HG03280 (cell line): ENCODE results near the gene LSM8.
"Not testable (repeated sequence)": the region's sequence is repeated elsewhere in the genome, so short reads cannot be mapped to it uniquely, and the experiment has no call there.

Source experiments
- ATAC-seq: cut with Tn5 transposase; IDR thresholded peaks from one replicate; pipeline ENCODE4 v1.9.1; 2021; ENCODE audit warnings: mild to moderate bottlenecking, moderate library complexity; ENCODE audit not compliant: unreplicated experiment

LSM8 gene

GRCh38 chr7:118202061-118202460 lies 18.1 kb downstream of the LSM8 start:
- ATAC-seq = no peak

GRCh38 chr7:118214051-118214832 lies 30.3 kb downstream of the LSM8 start:
- ATAC-seq = peak; percentile 93

- ATAC-seq = no peak
These were observed 30.8 kb downstream of the LSM8 start for GRCh38 chr7:118214833-118215182.

- ATAC-seq = no peak
These were observed 33.3 kb downstream of the LSM8 start for GRCh38 chr7:118217210-118217619.

- no peak for ATAC-seq
These were observed 34.6 kb downstream of the LSM8 start for GRCh38 chr7:118218413-118219156.

GRCh38 chr7:118219157-118219512 lies 35.2 kb downstream of the LSM8 start:
- ATAC-seq = no peak

GRCh38 chr7:118220583-118220982 lies 36.6 kb downstream of the LSM8 start:
- no peak for ATAC-seq

- no peak for ATAC-seq
These were observed 38.6 kb downstream of the LSM8 start for GRCh38 chr7:118222591-118222990.

- no peak for ATAC-seq
These were observed 40.6 kb downstream of the LSM8 start, which contains the start of gene ANKRD7 for GRCh38 chr7:118224521-118224920. ANKRD7 (plus strand) TSS chr7:118224704; CDS start chr7:118224831, 127 bp downstream.

GRCh38 chr7:118232837-118233236 lies 48.9 kb downstream of the LSM8 start:
- no peak for ATAC-seq

GRCh38 chr7:118233799-118234198 lies 49.8 kb downstream of the LSM8 start:
- ATAC-seq = no peak

GRCh38 chr7:118239014-118239413 lies 55.0 kb downstream of the LSM8 start:
- ATAC-seq = no peak

GRCh38 chr7:118240320-118240719 lies 56.4 kb downstream of the LSM8 start:
- ATAC-seq = not testable (repeated sequence)
